Thyroid gland (tissue), 4 donors: ENCODE results near the gene USP2.

Experiments used
- CTCF ChIP-seq, 6 experiments: fragments of 200-600 bp in 3 of 6; fragments of 450-650 bp in 3 of 6; sonication (generic) in 3 of 6; IDR thresholded peaks; one replicate each; pipeline ENCODE4 v1.5.1; 2016 to 2019; ENCODE audit warnings: antibody characterized with exemption in 6 of 6, mild to moderate bottlenecking in 2 of 6, inconsistent platforms in 1 of 6, moderate library complexity in 1 of 6
- POLR2A ChIP-seq, 2 donors: fragments of 450-650 bp; IDR thresholded peaks; one replicate each; pipeline ENCODE4 v1.6.1; 2017; ENCODE audit warnings: antibody characterized with exemption in 2 of 2, mild to moderate bottlenecking in 2 of 2, moderate library complexity in 1 of 2

DNA sequence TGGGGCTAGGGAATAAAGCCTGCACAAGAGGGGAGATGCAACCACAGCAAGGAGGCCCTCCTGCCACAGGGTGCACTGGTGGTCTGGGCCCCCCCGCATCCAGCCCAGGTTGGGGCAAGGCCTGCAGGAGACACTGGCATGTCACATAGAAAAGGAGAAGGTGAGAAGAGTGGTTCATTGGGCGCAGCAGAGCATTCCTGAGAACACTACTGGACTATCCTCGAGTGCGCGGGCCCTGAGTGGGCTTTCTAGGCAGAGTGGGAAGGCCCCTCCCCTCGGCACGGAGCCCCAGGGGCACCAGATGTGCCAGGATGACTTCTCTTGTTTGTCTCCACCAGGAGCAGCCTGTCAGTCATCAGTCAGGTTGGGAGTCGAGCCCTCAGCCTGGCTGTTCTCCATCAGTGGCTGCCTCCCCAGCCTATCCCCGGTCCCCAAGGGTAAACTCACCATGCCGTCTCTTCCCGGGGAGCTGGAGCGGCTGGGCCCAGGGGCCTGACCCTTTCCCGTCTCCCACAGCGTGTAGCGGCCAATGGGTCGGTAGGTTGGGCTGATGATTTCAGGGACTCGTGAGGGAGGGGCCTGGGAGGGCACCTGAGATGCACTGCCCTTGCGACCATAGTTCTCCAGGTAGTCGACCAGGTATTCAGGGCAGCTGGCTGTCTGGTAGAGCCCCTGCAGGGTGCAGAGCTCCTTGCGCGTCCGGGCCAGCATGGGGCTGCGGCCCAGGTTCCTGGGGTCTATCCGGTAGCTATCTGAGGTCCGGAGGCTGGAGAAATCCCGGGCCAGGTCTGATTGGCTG is 9.0 kb downstream of the USP2 start:
- no peak for TF ChIP-seq CTCF (IDR thresholded peaks at IDR 0.05)
- TF ChIP-seq POLR2A (IDR thresholded peaks at IDR 0.05): no peak
